Fibroblast of pulmonary artery (primary cell): ENCODE data around the gene SMC3.

Source experiments
- DNase-seq: peaks from one replicate; pipeline ENCODE4 v3.0.0-alpha.2; 2010; ENCODE audit warnings: low read depth
- H3K4me3 ChIP-seq: replicated peaks from 2 replicates; pipeline ENCODE4 v1.5.1; 2011; ENCODE audit warnings: low read depth, mild to moderate bottlenecking, control low read depth, low read length, moderate library complexity
- TF ChIP-seq, protein P1 (sequence below): IDR thresholded peaks from 2 replicates; pipeline ENCODE4 v1.5.1; 2011; ENCODE audit warnings: mild to moderate bottlenecking, control low read depth, low read length, inconsistent platforms; ENCODE audit errors: missing control alignments

The SMC3 gene

DNA sequence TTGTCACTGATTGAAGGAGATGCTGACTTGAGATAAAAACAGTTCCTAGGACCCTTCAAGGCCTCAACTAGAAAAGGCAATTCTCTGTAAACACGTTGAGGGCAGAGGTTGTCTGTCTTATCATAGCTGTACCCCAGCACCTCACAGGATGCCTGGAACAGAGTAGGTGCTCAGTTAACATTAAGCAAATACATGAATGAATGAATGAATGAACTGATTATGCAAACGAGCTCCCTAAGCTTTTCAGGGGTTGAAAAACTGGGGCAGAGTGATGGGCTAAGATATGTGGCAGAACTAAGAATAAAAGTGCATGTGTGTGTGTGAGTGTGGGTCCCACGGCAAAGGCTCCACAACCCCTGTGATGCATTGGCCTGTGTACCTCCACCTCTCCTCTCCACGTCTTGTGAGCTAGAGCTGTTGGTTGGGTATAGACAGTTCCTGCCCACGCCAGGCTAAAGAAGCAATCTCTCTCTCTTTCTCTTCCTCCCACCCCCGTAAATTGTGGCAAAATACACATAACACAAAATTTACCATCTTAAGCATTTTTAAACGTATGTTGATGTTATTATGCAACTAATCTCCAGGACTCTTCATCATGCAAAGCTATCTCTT, 20.9 kb upstream of the SMC3 start:
- TF ChIP-seq, protein P1, sequence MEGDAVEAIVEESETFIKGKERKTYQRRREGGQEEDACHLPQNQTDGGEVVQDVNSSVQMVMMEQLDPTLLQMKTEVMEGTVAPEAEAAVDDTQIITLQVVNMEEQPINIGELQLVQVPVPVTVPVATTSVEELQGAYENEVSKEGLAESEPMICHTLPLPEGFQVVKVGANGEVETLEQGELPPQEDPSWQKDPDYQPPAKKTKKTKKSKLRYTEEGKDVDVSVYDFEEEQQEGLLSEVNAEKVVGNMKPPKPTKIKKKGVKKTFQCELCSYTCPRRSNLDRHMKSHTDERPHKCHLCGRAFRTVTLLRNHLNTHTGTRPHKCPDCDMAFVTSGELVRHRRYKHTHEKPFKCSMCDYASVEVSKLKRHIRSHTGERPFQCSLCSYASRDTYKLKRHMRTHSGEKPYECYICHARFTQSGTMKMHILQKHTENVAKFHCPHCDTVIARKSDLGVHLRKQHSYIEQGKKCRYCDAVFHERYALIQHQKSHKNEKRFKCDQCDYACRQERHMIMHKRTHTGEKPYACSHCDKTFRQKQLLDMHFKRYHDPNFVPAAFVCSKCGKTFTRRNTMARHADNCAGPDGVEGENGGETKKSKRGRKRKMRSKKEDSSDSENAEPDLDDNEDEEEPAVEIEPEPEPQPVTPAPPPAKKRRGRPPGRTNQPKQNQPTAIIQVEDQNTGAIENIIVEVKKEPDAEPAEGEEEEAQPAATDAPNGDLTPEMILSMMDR = no peak
- H3K4me3 ChIP-seq = no peak overlapping the region
- DNase-seq = no peak

DNA sequence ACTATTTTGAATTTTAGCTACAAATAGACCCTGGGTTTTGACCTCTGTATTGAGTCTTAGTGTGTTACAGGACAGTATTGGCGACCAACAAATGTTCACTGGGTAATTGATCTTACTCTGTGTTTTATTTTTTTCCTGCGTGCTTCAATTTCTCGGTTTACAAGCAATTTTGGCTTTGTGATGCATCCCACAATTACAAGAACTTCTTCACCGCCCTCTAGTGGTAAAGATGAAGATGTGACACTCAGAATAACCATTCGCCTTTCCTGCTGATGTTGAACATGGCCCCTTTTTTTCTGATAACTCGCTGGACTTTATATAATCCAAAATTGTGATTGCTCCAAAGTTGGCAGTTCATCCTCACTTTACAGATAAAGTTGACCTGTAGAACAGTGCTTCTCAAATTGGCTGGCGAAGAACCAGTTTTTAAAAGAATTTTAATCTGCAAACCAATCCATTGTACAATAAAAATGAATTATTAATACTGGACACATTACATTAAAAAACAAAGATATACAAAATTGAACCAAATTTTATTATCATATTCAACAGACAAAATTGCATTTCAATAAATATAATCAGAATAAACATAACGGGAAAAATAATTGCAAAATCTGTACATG, 20.2 kb upstream of the SMC3 start:
- peak; percentile 81 for DNase-seq
- TF ChIP-seq, protein P1 = peak; percentile 84

DNA sequence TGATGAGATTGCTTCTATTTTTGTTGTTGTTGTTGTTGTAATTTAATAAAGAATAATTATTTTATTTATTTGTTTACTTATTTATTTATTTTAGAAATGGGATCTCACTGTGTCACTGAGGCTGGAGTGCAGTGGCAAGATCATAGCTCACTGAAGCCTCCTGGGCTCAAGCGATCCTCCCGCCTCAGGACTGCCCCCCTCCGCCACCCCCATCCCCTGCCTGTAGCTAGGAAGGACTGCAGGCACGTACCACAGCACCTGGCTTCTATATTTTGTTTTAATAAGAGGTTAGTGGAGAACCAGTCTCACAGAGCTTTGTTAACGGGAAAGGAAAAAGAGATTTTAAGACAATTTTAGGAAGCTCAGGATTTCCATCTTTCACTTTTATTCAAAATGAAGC, 19.5 kb upstream of the SMC3 start:
- TF ChIP-seq, protein P1 = no peak
- DNase-seq = no peak
- H3K4me3 ChIP-seq = no peak overlapping the region

More for the DNA sequence above, 20.2 kb upstream of the SMC3 start:
- no peak overlapping the region for H3K4me3 ChIP-seq

DNA sequence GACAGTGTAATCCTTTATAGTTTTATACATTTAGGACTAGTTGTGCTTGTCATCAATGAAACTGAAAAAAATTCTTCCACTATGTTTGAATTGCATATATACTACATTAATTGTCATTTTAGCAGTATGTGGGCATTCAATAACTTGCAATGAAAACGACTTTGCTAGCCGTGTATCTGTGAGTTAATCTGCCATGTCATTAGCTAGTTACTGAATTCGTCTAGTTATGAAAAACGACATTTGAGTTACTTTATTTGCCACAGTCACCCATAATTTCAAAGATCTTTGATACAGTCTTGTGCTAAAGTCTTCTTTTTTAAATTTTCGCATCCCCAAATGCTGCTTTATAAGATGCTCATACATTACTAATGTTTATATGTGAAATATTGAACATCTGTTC, 18.3 kb upstream of the SMC3 start:
- no peak overlapping the region for H3K4me3 ChIP-seq
- no peak for DNase-seq
- TF ChIP-seq, protein P1 = no peak

DNA sequence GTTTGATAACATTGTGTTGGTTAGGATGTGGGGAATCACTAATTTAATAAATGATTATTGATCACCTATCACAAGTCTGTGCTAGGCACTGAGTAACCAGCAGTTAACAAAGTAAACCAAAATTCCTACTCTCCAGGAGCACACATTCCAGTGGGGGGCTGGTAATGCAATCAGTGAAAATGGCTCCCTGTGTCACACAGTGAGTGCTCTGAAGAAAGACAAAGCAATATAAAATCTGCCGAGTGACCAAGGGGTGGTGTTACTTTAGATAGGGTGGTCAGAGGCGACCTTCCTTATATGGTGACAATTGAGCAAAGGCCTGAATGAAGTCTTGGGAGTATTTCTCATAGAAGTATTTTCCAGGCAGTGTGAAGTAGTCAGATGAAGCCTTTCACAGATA, 13.6 kb upstream of the SMC3 start:
- TF ChIP-seq, protein P1 = no peak
- no peak for DNase-seq
- H3K4me3 ChIP-seq = no peak overlapping the region

- DNase-seq = no peak
- TF ChIP-seq, protein P1 = no peak
Measured at GRCh38 chr10:110556296-110556695, 11.2 kb upstream of the SMC3 start.

More at GRCh38 chr10:110556296-110556695, 11.2 kb upstream of the SMC3 start:
- H3K4me3 ChIP-seq = no peak overlapping the region
